BJ (cell line): Measurements from ENCODE around the gene CALY. TPM values are rescaled to one million over a fixed set of nuclear protein-coding genes. Genes with fewer than 3 reads are reported as not detected.

Experiments used
- CTCF ChIA-PET: fragments of 350-600 bp; formaldehyde crosslinking; extraction: SDS; loops from one replicate; lab custom pipeline; 2021; ENCODE audit warnings: antibody characterized with exemption, inconsistent platforms; lab: Yijun Ruan, JAX
- POLR2A ChIA-PET: fragments of 300-600 bp; sonication (Branson Sonifier 250); formaldehyde crosslinking; extraction: SDS; loops from one replicate; lab custom pipeline; 2021; ENCODE audit warnings: antibody characterized with exemption; lab: Charles Lee
- DNase-seq: peaks from one replicate; pipeline ENCODE4 v3.0.0-alpha.2; 2011; ENCODE audit warnings: low read depth
- H3K27me3 ChIP-seq: 2 replicates; pipeline ENCODE4 v1.6.0; 2011; ENCODE audit warnings: low read length; ENCODE audit not compliant: control insufficient read depth, insufficient read depth
- H3K36me3 ChIP-seq: 2 replicates; pipeline ENCODE4 v1.5.1; 2011; ENCODE audit warnings: low read length; ENCODE audit not compliant: control insufficient read depth, insufficient read depth
- H3K4me3 ChIP-seq: 2 replicates; pipeline ENCODE4 v1.5.1; 2011; ENCODE audit warnings: low read depth, mild to moderate bottlenecking, control low read depth, low read length
- polyA plus RNA-seq: library from polyadenylated mRNA; depleted of rRNA; stranded (reverse); fragments of >200 nt; gene quantifications from 2 replicates; pipeline ENCODE4 v1.2.3, GENCODE V29; 2011
- TF ChIP-seq, protein P1 (sequence below): IDR thresholded peaks from 2 replicates; pipeline ENCODE4 v1.5.1; 2011; ENCODE audit warnings: low read depth, mild to moderate bottlenecking, control low read depth, inconsistent platforms, low read length, moderate library complexity; ENCODE audit not compliant: insufficient read depth

The CALY gene
- polyA plus RNA-seq, 1 experiment, result 0.91 TPM

DNA sequence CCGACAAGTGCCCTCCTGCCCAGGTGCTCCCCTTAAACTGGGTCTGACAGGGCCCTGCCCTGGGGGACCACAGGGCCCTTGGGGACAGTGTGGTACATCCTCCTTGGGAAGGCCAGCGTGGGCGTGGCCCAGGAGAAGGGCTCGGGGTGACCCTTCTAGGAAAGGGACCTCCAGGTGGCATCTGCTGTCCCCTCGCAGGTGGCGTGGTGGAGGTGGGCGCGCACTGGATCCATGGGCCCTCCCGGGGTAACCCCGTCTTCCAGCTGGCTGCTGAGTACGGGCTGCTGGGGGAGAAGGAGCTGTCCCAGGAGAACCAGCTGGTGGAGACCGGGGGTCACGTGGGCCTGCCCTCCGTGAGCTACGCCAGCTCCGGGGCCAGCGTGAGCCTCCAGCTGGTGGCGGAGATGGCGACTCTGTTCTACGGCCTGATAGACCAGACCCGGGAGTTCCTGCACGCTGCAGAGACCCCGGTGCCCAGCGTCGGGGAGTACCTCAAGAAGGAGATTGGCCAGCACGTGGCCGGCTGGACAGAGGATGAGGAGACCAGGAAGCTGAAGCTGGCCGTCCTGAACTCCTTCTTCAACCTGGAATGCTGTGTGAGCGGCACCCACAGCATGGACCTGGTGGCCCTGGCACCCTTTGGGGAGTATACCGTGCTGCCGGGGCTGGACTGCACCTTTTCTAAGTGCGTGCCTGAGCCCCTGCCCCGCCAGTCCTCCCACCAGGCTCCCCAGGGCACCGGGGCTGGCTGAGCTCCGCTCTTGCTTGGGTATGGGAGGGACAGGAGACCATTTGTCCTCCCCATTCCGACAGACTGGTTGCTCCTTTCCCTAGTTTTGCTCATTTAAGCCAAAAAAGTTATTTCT lies 43.3 kb upstream of the CALY start:
- Histone ChIP-seq H3K36me3 (peaks cover 1% of the 10 kb centered on the region; the same call in 1 of the 2 replicates), H3K4me3 (peak overlapping the region; percentile 61), H3K27me3 (no peaks in the 10 kb centered on the region)
- TF ChIP-seq, protein P1, sequence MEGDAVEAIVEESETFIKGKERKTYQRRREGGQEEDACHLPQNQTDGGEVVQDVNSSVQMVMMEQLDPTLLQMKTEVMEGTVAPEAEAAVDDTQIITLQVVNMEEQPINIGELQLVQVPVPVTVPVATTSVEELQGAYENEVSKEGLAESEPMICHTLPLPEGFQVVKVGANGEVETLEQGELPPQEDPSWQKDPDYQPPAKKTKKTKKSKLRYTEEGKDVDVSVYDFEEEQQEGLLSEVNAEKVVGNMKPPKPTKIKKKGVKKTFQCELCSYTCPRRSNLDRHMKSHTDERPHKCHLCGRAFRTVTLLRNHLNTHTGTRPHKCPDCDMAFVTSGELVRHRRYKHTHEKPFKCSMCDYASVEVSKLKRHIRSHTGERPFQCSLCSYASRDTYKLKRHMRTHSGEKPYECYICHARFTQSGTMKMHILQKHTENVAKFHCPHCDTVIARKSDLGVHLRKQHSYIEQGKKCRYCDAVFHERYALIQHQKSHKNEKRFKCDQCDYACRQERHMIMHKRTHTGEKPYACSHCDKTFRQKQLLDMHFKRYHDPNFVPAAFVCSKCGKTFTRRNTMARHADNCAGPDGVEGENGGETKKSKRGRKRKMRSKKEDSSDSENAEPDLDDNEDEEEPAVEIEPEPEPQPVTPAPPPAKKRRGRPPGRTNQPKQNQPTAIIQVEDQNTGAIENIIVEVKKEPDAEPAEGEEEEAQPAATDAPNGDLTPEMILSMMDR, result no peak
- ChIA-PET CTCF (interaction anchor here (0.7 kb wide), 1 partner anchor 8 kb away, joined by 3 read pairs; no protein-coding TSS in a partner anchor), POLR2A (no interaction called here)
- no peak for DNase-seq

DNA sequence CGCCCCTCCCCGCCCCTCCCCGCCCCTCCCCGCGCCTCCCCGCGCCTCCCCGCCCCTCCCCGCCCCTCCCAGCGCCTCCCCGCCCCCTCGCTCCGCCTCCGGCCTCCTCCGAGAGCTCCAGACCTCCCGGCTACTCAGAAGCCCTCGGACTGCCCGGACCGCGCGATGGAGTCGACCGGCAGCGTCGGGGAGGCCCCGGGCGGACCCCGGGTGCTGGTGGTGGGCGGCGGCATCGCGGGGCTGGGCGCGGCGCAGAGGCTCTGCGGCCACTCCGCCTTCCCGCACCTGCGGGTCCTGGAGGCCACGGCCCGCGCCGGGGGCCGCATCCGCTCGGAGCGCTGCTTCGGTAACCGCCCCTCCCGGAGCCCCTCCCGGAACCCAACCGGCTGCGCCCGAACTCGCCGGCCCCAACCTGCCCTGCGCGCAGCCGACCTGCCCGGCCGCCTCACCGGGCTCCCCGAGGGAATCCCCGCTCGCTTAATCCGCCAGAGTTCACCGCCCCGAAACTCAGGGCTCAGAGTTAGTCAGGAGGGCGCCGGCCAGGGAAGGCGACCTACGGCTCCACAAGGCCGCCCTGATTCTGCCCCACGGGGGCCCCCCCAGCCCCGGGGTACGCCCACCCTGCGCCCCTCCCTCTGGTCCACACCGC lies 42.6 kb upstream of the CALY start, which contains the start of gene PAOX:
Gene PAOX (plus strand): TSS at position 111 of the 649 bp plus-strand sequence. CDS start 55 bp downstream, at position 166.
- peak within 1 kb of the TSS; percentile 88 for H3K4me3 ChIP-seq
- no peak for DNase-seq
- POLR2A ChIA-PET, result no interaction called here
- CTCF ChIA-PET, result interaction anchor here (0.7 to 1.2 kb wide), 3 partner anchors 9 to 58 kb away, joined by 3 to 5 read pairs (median 3); no protein-coding TSS in a partner anchor
- H3K36me3 ChIP-seq, result peaks cover 1% of the 10 kb centered on the region; the same call in 1 of the 2 replicates
- H3K27me3 ChIP-seq, result no peaks in the 10 kb centered on the region
- TF ChIP-seq, protein P1, result no peak

DNA sequence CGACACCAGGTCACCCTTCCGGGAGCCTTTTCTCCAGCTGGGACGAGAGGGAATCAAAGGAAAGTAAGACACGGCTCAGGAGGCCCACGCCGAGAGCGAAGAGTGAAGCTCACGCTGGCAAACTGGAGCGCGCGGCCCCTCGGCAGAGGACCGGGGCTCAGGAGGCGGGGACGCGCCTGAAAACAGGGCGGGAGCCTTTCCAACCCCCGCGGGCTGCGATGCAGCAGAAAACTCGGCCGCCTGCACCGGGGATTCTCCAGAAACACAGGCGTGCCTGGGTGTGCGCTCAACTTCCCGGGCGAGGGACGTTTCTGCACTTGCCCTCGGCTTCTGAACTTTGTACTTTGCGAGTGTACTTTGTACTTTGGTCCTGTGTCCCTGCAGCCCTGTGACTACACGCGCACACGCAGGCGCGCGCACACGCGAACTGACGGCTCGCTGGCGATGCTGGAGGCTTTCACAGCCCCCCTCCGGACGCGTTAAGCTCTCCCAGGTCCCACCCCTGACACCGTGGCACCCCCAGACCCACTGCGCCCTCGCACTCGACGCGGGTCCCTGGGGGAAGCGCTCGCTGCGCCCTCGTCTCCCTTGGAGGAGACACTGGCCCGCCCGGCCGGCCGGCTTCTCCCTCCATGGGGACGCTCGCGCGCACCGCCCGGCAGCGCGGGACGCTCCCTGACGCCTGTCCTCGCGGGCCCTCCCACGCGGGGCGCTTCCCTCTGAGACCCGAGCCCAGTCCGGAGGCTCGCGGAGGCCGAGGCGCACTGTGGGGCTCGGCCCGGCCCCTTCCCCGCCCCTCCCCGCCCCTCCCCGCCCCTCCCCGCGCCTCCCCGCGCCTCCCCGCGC lies 41.8 kb upstream of the CALY start:
- ChIA-PET CTCF (interaction anchor here (1.0 to 1.2 kb wide), 2 partner anchors 49 to 59 kb away, joined by 3 to 5 read pairs; no protein-coding TSS in a partner anchor), POLR2A (interaction anchor here (0.5 to 0.7 kb wide), 2 partner anchors 9 to 49 kb away, joined by 3 to 7 read pairs; no protein-coding TSS in a partner anchor)
- Histone ChIP-seq H3K27me3 (no peaks in the 10 kb centered on the region), H3K4me3 (peak overlapping the region; percentile 88), H3K36me3 (no peaks in the 10 kb centered on the region; the same call in 1 of the 2 replicates)
- TF ChIP-seq, protein P1, result no peak
- no peak for DNase-seq

DNA sequence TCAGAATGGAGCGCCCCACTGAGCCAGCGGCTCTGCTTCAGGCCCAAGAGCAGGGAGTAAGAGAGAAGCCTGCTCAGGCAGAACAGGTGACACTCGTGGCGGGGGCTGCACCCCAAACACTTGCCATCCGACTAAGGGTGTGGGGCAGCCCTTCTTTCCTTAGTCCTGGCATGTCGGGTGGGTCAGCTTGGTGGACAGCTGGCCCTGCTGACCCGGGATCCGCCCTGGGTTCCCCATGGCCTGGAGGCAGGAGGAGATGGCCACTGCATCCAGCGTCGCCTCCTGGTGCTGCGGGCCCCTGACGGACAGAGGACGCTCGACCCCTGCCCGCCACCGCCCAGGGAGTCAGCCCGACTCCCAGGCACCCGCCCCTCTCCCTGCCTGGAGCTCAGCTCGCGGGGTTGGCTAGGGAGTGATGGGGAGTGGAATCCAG lies 41.1 kb upstream of the CALY start:
- ChIA-PET POLR2A (interaction anchor here (0.7 kb wide), 1 partner anchor 9 kb away, joined by 3 read pairs; no protein-coding TSS in a partner anchor), CTCF (interaction anchor here (0.6 to 1.2 kb wide), 3 partner anchors 16 to 60 kb away, joined by 3 to 5 read pairs (median 3); no protein-coding TSS in a partner anchor)
- TF ChIP-seq, protein P1, result no peak
- no peaks in the 10 kb centered on the region for H3K27me3 ChIP-seq
- DNase-seq, result no peak
- peak overlapping the region; percentile 88 for H3K4me3 ChIP-seq
- no peaks in the 10 kb centered on the region for H3K36me3 ChIP-seq
